AG04450 (cell line): Measurements from ENCODE around the gene MTRF1L. TPM values are rescaled to one million over a fixed set of nuclear protein-coding genes. Genes with fewer than 3 reads are reported as not detected.
A peak's percentile ranks its signal among the peaks of the same experiment; 100 is the strongest.

Experiments
- CTCF ChIA-PET: fragments of 300-600, 350-600 bp; formaldehyde crosslinking; extraction: SDS; loops from one replicate; lab custom pipeline; 2022; ENCODE audit warnings: antibody characterized with exemption, inconsistent platforms; lab: Charles Lee
- POLR2A ChIA-PET: fragments of 350-600 bp; formaldehyde crosslinking; extraction: SDS; loops from one replicate; lab custom pipeline; 2021; ENCODE audit warnings: antibody characterized with exemption, inconsistent platforms; lab: Yijun Ruan, JAX
- DNase-seq: peaks from one replicate; pipeline ENCODE4 v3.0.0-alpha.2; 2011; ENCODE audit warnings: low read depth, low spot score
- H3K27ac ChIP-seq: one replicate; pipeline ENCODE4 v1.5.1; 2012; ENCODE audit warnings: low read depth, low read length, control low read depth
- H3K27me3 ChIP-seq: one replicate; pipeline ENCODE4 v1.6.0; 2012; ENCODE audit warnings: low read length; ENCODE audit not compliant: control insufficient read depth, insufficient read depth
- H3K4me3 ChIP-seq: 2 replicates; pipeline ENCODE4 v1.5.1; 2011; ENCODE audit warnings: mild to moderate bottlenecking, low read depth, low read length, control low read depth
- H3K9me3 ChIP-seq: 2 replicates; pipeline ENCODE4 v1.5.1; 2012; ENCODE audit warnings: low read length; ENCODE audit not compliant: control insufficient read depth, insufficient read depth
- polyA plus RNA-seq: library from polyadenylated mRNA; depleted of rRNA; stranded (reverse); fragments of >200 nt; gene quantifications from 2 replicates; pipeline ENCODE4 v1.2.3, GENCODE V29; 2011
- TF ChIP-seq, protein P1 (sequence below): IDR thresholded peaks from 2 replicates; pipeline ENCODE4 v1.5.1; 2011; ENCODE audit warnings: low read depth, low read length, control low read depth, inconsistent platforms

The MTRF1L gene
- polyA plus RNA-seq, 1 experiment = 23.7 TPM

DNA sequence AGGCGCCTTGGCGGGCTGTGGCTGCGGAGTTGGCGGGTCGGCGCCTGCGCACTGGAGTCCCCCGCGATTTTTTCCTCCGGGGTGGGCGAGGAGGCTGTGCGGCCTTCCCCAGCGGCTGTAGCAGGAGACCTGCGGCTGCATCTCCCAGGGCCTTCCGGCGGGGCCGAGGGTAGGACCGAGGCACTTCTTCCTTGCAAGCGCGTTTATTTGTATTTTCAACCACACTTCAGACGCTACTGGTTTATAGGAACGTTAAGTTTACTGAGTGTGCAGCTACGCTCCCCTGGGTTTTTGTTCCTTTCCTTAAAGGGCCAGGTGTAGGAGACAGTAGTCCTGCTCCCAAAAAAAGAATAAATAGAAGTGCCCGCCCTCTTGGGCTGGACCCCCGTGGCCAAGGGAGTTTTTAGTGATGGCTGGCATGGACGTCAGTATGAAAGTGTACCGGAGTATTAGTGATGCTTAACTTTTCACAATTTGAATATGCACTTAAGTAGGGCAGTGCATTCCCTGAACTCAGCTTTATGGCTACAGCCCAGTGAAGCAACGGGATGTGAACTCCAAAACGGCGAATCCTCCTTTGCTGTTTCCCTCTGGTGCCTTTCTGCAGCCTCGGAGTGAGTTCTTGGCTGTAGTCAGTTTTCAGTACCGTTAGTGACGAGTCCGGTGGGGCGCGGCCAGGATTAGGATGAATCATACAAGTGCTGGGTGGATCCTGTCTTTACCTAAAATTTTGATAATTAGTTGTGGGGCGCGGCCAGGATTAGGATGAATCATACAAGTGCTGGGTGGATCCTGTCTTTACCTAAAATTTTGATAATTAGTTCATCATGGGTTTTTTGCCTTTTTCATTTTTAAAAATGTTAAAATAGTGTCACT is 18.6 kb downstream of the MTRF1L start:
- CTCF ChIA-PET = interaction anchor here (1.1 kb wide), 1 partner anchor 15 kb away, joined by 3 read pairs; no protein-coding TSS in a partner anchor
- peak; percentile 29 for DNase-seq
- H3K4me3 ChIP-seq = peak overlapping the region; percentile 92
- TF ChIP-seq, protein P1, sequence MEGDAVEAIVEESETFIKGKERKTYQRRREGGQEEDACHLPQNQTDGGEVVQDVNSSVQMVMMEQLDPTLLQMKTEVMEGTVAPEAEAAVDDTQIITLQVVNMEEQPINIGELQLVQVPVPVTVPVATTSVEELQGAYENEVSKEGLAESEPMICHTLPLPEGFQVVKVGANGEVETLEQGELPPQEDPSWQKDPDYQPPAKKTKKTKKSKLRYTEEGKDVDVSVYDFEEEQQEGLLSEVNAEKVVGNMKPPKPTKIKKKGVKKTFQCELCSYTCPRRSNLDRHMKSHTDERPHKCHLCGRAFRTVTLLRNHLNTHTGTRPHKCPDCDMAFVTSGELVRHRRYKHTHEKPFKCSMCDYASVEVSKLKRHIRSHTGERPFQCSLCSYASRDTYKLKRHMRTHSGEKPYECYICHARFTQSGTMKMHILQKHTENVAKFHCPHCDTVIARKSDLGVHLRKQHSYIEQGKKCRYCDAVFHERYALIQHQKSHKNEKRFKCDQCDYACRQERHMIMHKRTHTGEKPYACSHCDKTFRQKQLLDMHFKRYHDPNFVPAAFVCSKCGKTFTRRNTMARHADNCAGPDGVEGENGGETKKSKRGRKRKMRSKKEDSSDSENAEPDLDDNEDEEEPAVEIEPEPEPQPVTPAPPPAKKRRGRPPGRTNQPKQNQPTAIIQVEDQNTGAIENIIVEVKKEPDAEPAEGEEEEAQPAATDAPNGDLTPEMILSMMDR = no peak
- no peaks in the 10 kb centered on the region; the same call in 1 of the 2 replicates for H3K9me3 ChIP-seq
- H3K27ac ChIP-seq = peak overlapping the region; percentile 93
- POLR2A ChIA-PET = no interaction called here
- no peaks in the 10 kb centered on the region for H3K27me3 ChIP-seq

DNA sequence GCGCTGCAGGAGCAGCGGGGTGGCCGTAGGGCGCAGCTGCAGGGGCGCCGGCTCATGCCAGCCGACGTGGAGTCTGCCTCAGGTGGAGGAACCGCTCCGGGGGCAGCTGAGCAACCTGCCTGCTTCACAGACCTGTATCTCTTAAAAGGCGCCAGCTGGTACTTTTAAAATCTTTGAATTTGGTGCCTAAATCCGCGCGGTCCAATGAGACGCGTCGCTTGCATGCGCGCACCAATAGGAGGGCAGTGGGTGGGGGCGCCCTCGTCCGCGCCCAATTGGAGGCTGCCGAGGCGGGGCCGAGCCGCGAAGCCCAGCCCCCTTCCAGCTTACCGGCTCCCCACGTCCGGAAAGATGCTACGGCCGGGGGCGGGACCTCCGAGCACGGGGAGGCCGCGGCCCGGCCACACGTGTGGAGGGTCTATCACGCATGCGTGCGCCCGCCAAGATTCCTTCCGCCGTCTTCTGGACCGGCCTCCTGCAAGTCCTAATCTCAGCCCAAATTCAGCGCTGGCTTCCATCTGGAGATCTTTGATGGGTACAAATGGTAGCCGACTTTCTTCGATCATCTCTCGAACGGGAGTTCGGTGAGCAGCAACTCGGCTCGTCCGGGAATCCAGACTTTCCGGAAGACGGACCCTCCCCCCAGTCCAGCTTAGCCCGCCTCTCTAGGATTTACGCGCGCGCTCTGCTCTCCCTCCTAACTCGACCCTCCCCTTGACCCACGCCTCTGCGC is 19.4 kb downstream of the MTRF1L start, which contains the start of gene FBXO5:
Gene FBXO5 (minus strand): TSS at position 138 of the 733 bp plus-strand sequence. CDS start 82 bp downstream, at position 56.
- peak; percentile 94 for DNase-seq
- ChIA-PET POLR2A (interaction anchor here (0.8 to 1.0 kb wide), 2 partner anchors 10 to 15 kb away, joined by 5 to 6 read pairs; no protein-coding TSS in a partner anchor), CTCF (interaction anchor here (1.1 kb wide), 1 partner anchor 15 kb away, joined by 3 read pairs; no protein-coding TSS in a partner anchor)
- Histone ChIP-seq H3K4me3 (peak within 1 kb of the TSS; percentile 92), H3K27me3 (no peaks in the 10 kb centered on the region), H3K9me3 (no peaks in the 10 kb centered on the region; the same call in 1 of the 2 replicates), H3K27ac (peak within 1 kb of the TSS; percentile 93)
- TF ChIP-seq, protein P1 = no peak

DNA sequence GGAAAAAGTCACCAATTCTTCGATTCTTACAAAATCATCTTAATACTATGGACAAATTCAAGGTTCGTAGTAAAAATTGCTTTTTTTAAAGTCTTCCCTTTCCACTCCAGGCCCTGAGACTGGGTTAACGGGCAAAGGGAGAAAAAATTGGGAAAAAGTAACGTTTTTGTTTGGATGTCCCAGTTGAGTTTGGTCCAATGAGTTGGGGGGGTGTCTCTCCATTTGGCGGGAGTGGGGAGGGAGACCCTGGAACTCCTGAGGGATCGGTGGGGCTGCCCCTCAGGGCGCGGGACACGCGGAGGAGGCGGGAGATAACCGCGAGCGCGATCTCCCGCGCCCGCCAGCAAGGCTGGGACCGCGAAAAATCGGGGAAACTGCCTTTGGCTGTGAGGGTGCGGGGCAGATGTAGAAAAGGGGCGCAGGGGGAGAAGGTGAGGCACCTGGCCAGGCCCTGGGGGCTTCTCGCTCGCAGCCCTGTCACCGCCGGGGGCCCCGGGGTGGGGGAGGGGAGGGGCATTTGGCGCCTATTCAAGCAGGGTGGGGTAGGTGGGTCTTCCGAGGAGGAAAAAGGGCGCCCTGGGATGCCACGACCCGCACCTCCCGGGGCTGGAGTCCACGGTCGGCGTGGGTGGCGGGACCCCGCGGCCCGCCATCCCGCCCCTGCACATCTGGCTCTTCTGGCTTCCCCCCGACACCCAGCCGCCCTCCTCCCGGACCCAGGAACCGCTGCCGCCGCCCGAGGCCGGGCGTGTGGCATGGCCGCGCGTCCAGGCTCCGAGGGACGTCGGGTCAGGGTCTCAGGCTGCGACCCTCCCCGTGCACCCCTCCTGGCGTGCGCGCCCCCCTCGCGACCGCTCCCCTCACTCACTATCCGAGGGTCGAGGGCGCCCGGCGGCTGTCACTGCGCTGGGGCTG is 20.3 kb downstream of the MTRF1L start:
- POLR2A ChIA-PET = interaction anchor here (0.8 to 1.0 kb wide), 2 partner anchors 9 to 14 kb away, joined by 5 to 6 read pairs; no protein-coding TSS in a partner anchor
- TF ChIP-seq, protein P1 = no peak
- no peaks in the 10 kb centered on the region; the same call in 1 of the 2 replicates for H3K9me3 ChIP-seq
- H3K27me3 ChIP-seq = no peaks in the 10 kb centered on the region
- peak overlapping the region; percentile 76 for H3K4me3 ChIP-seq
- DNase-seq = no peak
- CTCF ChIA-PET = no interaction called here
- H3K27ac ChIP-seq = no peak overlapping the region

DNA sequence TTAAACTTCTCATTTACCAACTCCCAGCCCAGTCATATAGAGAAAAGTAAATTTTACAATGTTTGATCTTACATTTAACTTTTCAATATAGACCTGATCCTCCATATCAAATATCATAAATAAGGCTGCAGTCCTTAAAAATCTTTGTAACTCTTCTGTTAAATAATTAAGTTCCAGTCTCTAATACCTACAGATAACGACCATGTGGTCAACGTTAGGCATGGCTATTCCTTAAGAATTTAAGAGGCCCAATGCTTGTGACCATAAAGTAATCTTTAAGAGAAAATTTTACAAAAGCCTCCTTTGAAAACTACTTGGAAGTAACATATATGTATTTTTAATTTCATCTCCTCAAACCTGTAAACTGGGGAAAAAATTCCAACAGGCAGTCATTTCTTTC is 21.3 kb downstream of the MTRF1L start:
- Histone ChIP-seq H3K4me3 (peak overlapping the region; percentile 76), H3K9me3 (no peaks in the 10 kb centered on the region; the same call in 1 of the 2 replicates), H3K27me3 (no peaks in the 10 kb centered on the region), H3K27ac (no peak overlapping the region)
- CTCF ChIA-PET = interaction anchor here (0.8 kb wide), 1 partner anchor 17 kb away, joined by 5 read pairs; no protein-coding TSS in a partner anchor
- TF ChIP-seq, protein P1 = no peak
- POLR2A ChIA-PET = no interaction called here
- DNase-seq = no peak
